PC-9 (cell line): ENCODE measurements around the gene SCD5.

Experiments
- EZH2 ChIP-seq: fragments of 200-600 bp; sonication (generic); IDR thresholded peaks from 2 replicates; pipeline ENCODE4 v1.8.0; 2017; ENCODE audit warnings: antibody characterized with exemption, low read depth
- TF ChIP-seq, protein P1 (sequence below): fragments of 200-600 bp; sonication (generic); conservative IDR thresholded peaks from 2 replicates; pipeline ENCODE4 v1.6.1; 2017; ENCODE audit warnings: mixed run types, antibody characterized with exemption, mild to moderate bottlenecking, moderate library complexity

GRCh38 chr4:82677327-82677726 is 121.3 kb downstream of the SCD5 start:
- TF ChIP-seq, protein P1, sequence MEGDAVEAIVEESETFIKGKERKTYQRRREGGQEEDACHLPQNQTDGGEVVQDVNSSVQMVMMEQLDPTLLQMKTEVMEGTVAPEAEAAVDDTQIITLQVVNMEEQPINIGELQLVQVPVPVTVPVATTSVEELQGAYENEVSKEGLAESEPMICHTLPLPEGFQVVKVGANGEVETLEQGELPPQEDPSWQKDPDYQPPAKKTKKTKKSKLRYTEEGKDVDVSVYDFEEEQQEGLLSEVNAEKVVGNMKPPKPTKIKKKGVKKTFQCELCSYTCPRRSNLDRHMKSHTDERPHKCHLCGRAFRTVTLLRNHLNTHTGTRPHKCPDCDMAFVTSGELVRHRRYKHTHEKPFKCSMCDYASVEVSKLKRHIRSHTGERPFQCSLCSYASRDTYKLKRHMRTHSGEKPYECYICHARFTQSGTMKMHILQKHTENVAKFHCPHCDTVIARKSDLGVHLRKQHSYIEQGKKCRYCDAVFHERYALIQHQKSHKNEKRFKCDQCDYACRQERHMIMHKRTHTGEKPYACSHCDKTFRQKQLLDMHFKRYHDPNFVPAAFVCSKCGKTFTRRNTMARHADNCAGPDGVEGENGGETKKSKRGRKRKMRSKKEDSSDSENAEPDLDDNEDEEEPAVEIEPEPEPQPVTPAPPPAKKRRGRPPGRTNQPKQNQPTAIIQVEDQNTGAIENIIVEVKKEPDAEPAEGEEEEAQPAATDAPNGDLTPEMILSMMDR, result no peak
- TF ChIP-seq EZH2, result no peak
